ENCODE data around the gene UBE2O.

- TF ChIP-seq CTCF (IDR thresholded peaks at IDR 0.05): no peak
- TF ChIP-seq POLR2A (IDR thresholded peaks at IDR 0.05): no peak
Measured at GRCh38 chr17:76359375-76359774, 93.6 kb downstream of the UBE2O start.
